HG03103 (cell line): ENCODE results near the gene TSKU.
"Not testable (repeated sequence)": the region's sequence is repeated elsewhere in the genome, so short reads cannot be mapped to it uniquely, and the experiment has no call there.

Experiments used
- ATAC-seq: cut with Tn5 transposase; IDR thresholded peaks from one replicate; pipeline ENCODE4 v1.9.1; 2021; ENCODE audit warnings: low read depth; ENCODE audit not compliant: unreplicated experiment

The TSKU gene

DNA sequence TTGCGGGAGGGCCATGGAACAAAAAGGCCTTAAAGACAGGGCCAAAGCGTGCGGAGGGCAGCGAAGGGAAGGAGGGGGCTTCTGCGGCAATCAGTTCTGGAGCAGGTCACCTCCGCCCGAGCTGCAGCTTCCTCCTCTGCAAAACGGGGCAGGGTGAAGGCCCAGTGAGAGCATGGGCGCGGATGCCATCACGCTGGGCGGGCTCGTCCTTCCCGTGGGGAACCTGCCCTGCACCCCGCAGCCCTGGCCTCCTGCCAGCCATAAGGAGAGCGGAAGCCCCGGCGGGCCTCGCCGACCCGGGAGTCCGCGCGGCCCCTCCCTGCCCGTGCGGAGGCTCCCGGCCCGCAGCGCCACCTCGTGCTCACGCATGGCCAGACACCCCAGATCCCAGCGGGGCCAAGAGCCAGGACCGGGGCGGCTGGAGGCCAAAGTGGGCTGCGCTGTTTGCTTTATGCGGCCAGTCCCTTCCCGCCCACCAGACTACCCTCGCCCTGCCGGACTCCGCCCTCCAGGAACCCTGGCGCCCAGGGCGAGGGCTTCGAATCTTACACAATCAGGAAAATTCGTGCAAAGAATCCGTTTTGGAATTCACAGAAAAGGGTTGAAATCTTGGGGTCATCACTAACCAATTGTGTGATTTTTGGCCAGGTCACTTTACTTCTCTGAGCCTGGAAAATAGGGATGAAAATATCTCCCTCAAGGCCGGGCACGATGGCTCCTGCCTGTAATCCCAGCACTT is 16.1 kb downstream of the TSKU start:
- ATAC-seq = peak; percentile 83

GRCh38 chr11:76800466-76801200 is 17.5 kb downstream of the TSKU start:
- no peak for ATAC-seq

DNA sequence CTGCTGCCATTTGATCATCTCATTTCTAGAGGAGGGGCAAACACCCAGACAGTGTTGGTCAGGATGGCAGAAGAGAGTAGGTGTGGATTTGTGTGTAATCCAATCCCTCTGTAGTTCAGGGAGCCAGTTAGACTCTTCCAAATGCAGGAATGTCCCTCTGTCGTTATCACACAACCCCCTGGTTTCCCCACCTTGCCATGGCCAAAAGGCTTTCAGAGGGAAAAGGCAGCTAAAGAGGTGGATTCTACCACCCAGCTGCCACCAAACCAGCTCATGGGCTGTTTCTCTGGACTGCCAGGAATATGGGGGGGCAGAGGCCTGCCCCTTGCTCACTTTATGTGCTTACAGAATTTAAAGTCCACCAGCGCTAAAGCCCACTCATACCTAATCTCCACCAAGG is 18.1 kb downstream of the TSKU start:
- no peak for ATAC-seq

DNA sequence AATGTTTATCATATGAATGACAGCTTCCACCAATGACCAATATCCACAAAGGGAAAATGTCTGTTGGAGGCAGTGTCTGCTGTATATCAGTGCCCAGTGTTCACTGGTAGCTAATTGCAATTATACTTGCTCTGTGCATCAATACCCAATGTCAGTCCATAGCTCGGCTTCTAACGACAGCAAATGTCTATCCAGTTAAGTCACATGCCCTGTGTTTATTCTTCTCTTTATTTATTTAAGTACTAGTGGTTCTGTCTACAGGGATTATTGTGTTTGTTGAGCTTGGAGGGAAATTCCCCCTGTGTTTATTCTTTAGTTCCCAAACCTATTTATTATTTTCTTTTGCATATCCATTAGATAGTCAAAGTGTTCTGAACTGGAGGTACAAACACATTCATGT is 18.6 kb downstream of the TSKU start:
- ATAC-seq = no peak

GRCh38 chr11:76802151-76802550 is 19.0 kb downstream of the TSKU start:
- ATAC-seq = no peak

GRCh38 chr11:76802621-76803020 is 19.5 kb downstream of the TSKU start:
- no peak for ATAC-seq

DNA sequence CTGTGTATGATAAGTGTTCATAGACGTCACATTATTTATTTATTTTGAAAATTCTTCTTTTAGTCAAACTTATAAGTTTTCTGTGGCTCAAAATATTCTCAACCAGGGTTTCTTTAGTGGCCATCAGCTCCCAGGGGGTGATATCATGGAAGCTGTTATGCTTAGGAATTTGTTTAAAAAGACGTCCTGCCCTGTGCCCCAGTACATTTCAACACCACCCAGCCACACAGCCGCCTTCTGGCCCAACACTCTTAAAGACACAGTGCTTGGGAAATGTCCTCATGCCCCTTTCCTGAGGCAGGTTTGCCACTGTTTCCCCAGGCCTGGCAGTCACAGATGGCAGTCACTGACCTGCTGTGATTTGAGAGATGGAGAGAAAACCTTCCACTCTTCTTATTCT is 19.9 kb downstream of the TSKU start:
- ATAC-seq = no peak

DNA sequence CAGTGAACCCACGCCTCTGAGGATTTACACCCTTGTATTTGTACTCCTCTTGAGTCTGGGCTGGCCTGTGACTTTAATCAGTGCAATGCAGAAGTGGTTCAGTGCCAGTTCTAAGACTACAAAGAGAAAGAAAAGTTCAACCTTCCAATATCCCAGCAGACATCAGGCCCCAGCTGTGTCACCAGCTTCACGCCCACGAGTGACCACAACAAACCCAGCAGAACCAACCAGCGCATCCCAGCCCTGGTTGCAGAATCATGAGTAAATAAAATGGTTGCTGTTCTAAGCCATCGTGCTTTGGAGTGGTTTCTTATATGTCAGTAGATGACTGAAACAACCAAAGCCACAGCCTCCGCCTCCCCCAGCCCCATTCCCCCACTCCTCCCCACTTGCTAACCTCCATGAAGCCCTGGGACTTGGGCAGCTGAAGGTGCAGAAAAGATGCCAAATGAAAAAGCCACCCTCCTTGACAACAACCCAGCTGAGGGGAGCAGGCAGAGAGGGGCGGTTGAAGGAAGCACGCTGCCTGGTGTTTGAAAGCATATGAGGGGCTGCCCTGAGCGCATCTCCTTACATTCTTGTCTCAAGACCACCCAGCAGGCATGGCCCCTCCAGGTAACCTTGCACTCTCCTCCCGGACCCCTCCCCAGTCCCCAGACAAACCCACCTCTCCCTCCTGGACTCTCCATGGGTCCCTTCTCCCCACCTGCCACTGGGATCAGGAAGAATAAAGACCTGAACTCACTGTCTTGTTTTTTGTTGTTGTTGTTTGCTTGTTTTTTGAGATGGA is 20.9 kb downstream of the TSKU start:
- ATAC-seq = no peak

GRCh38 chr11:76805206-76805913 is 22.2 kb downstream of the TSKU start:
- ATAC-seq = no peak

- ATAC-seq = no peak
Measured at GRCh38 chr11:76806131-76806530, 23.0 kb downstream of the TSKU start.

DNA sequence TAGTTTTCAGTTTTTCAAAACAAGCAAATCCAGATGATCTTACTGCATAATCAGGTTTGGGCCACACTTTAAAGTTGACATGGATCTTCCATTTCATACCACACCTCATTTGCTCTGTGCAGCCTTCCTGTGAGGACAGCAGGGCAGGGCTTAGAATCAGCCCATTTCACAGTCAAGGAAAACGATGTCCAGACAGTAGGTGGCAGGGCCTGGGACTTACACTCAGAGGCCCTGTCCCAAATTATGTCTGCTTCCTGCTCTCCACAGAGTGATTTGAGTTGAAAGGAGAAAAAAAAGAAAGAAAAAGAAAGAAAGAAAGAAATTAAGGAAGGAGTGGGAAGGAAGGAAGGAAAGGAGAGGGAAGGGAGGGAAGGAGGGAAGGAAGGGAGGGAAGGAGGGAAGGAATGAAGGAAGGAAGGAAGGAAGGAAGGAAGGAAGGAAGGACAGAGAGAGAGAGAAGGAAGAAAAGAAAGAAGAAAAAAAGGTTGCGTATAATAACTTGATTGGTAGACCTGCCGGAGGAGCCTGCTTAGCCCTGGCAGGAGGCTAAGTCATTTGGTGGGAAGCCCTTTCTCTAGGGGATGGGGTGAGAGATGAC is 23.6 kb downstream of the TSKU start:
- ATAC-seq = no peak

GRCh38 chr11:76807206-76807875 is 24.2 kb downstream of the TSKU start:
- no peak for ATAC-seq

- no peak for ATAC-seq
Measured at GRCh38 chr11:76808171-76808570, 25.0 kb downstream of the TSKU start.

GRCh38 chr11:76808996-76809395 is 25.8 kb downstream of the TSKU start:
- no peak for ATAC-seq

GRCh38 chr11:76810151-76810853 is 27.1 kb downstream of the TSKU start:
- ATAC-seq = no peak

DNA sequence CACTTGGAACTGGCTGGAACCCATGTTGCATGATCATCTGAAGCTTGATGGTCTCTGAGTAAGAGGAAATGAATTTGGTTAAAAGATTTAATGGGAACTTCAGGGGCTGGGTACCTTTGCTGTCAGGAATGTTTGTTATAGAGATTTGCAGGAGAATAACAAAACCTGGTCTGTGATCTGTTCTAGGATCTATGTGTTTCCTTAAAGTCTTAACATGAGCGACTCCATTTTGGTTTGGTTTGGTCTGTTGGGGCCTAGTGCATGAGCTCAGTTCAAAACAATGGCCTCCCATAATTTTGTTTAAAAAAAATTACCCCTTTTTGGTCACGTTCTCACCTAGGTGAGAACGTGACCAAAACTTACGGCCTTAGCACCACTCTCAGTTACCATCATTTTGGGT is 28.1 kb downstream of the TSKU start:
- ATAC-seq = no peak

GRCh38 chr11:76814414-76814813 is 31.3 kb downstream of the TSKU start:
- ATAC-seq = no peak

- ATAC-seq = not testable (repeated sequence)
Measured at GRCh38 chr11:76815678-76816077, 32.5 kb downstream of the TSKU start.

DNA sequence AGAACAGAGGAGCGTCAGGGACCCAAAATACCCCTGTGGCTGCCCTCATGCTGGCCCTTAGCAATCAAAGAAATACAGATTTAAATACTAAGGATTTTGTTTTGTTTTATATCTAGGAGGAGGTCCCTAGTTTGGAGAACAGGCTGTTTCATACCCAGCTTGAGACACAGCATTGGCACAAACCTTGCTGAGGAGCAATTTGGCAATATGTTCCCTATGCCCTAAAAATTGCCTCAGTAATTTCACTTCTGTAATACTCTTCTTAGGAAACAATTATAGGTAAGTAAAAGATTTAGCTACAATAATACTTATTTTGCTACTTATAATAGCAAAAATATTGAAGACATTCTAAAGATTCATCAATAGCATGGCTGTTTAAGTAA is 37.0 kb downstream of the TSKU start:
- no peak for ATAC-seq
